ENCODE measurements around the gene SSTR4.

The SSTR4 gene

DNA sequence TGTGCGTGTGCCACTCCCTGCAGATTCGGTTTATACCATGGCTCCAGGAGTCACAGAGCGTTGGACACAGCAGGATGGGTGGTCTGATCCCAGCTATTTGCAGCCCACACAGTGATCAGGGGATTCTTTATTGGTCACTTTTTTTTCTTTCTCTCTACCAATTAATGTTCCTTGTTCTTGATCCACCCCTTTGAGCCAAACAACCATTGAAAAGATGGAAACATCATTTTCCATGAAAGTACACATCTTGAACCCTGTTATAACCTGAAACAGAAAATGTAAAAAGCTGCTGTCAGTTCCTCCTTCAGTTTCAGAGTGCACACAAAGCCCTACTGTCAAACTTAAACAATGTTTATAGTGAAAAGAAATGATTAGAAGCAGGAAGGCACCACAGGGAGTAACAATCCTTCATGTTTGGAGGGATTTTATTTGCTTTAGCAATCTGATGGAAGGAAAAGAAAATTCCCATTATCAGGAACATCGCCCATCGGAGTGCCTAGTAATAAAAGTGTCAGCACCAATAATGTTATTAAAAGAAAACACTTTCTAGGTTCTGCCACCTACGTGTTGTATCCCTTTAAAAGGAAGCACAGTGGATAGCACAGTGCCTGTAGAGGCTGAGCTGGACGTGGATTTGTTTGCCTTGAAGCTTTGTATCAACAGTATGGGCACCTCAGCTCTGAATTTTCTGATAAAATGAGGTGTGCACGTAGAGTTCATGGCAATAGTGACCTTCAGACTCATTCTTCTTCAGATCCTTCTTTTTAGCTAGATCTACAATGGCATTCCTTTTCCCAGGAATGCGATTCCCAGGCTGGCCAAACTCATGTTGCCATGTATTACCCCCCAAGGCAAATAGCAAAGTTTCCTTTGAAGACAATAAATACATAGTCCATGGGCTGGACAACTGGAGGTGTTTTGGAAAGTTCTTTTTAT is 30.4 kb downstream of the SSTR4 start:
- no peak for DNase-seq (ENCODE audit: low read depth)

DNA sequence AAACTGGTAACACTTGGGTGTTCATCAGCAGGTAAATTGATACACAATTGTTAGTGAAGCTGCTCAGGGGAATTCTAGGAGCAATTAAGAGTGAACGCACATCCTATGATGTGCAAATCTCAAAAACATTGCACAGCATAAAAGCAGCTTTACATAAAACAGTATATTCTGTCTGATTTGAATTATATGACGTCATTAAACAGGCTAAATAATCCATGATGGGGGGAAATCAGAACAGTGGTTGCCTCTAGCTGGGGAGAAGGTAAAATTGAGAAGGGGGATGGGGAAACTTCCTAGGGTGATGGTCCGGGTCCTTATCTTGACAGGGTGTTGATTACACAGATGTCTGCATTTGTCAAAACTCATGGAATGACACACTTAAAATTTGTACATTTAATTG is 31.7 kb downstream of the SSTR4 start:
- no peak for DNase-seq (ENCODE audit: low read depth)

DNA sequence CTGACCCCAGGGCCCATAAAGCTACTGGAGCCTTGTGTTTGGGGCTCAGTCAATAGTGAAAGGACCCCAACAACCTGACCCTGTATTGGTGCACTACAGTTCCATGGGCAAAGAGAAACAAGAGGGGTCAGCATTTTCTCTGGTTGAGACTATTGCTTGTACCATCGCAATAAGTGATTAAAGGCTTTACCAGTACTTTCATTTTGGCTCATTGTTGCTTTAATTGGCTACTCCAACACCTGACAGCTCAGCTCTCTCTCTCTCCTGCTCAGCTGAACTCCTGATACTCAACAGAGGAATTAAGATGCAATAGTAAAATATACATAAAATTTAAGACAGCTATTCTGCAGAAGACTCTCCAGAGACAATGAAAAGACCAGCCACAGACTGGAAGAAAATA is 33.2 kb downstream of the SSTR4 start:
- no peak for DNase-seq (ENCODE audit: low read depth)

DNA sequence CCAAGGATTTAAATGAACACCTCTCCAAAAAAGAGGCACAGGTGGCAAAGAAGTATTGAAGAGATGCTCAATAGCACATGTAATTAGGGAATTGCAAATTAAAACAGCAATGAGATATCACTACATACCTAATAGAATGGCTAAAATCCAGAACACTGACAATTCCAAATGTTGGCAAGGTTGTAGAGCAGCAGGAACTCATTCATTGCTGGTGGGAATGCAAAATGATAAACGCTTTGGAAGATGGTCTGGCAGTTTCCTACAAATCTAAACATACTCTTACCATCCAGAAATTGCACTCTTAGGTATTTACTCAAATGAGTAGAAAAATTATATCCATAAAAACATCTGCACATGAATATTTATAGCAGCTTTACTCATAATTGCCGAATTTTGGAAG is 34.0 kb downstream of the SSTR4 start:
- no peak for DNase-seq (ENCODE audit: low read depth)

DNA sequence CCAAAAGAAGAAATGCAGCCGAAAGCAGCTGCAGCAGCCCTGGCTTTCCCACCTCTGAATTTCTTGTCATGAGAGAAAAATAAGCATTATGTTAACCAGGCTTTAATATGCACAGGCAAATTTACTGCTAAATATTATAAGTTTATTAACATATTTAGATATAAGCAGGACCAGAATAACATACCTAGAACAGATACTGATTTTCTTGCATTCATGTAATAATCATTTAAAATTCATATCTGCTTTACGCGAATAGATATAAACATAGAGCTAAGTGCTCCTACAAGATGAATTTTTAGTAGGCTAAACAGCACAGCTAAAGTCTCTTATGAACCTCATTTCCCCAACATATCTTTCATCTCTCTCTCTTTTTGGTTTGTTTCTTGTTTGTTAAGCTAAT is 36.3 kb downstream of the SSTR4 start:
- DNase-seq (ENCODE audit: low read depth), result no peak

DNA sequence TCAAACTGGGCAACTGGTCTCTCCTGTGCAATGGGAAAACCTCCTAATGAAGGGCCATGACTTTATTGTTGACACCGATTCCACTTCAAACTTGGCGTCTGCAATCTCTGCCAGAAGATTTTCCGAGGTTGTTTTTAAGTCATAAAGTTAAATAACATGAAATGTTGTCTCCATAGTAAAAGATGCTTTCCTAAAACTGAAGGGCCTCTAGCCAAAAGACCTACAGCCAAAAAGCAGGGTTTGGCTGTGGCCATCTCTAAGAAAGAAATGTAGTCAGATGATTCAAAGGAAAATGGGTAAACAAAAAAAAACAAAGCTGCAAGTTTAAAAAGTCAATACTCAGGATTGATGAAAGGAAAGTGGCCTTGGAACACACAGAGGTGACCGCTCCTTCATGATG is 36.9 kb downstream of the SSTR4 start:
- no peak for DNase-seq (ENCODE audit: low read depth)

DNA sequence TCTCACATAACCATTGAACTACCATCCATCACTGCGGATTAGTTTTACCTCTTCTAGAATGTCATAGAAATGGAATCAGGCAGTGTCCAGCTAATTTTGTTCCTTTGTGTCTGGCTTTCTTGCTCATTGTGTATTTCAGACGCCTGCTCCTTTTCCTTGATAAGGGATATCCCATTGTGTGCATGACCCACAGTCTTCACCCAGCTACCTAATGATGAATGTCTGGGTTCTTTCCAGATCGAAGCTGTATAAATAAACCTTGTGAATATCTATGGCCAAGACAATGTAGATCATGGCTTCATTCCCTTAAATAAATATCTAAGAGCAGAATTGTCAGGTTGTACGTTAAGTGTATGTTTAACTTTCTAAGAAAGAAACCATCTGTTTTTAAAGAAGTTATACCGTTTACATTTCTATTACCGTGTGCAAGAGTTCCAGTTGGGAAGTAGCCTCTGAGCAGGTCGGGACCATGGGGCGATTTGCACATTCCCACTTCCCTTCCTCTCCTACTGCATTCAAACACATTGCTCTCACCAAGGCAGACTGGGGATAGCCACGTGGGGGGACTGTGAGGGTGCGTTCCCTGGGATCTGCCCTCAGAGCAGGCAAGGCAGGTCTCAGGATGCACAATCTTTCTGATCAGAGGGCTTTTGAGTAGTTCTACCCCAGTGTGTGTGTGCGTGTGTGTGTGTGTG is 37.9 kb downstream of the SSTR4 start:
- no peak for DNase-seq (ENCODE audit: low read depth)

DNA sequence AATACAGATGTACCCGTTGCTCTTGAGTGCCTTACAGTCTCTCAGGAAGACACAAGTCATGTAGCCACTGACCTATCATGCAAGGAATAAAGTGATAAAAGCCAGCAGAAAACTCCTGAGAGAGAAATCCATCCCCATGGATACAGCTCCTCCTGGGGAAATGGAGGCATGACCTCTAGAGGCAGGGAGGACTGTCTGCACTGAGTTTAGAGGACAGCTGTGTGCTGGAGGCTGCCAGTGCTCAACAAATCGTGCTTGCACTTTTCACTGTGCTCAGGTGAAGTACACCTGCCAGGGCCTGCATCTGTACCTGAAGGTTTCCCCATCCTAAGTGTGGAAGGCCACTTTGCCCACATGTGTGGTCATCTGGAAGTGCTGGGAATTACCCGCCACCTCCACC is 38.9 kb downstream of the SSTR4 start:
- no peak for DNase-seq (ENCODE audit: low read depth)

DNA sequence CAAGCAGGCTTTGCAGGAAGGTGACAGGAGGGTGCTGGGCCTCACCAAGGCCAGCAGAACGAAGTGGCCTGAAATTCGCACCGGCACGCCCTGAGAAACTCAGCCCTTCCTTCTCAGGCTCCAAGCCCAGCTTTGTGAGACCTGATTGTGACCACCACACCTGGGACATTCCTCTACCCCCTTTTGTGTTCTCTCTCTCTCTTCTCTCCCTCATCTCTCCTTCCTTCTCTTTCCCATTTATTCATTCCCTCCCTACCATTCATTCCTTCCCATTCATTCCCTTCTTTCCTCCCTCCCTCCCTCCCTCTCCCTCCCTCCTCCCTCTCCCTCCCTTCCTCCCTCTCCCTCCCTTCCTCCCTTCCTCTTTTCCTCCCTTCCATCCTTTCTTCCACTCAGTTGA is 42.2 kb downstream of the SSTR4 start:
- DNase-seq (ENCODE audit: low read depth), result no peak

DNA sequence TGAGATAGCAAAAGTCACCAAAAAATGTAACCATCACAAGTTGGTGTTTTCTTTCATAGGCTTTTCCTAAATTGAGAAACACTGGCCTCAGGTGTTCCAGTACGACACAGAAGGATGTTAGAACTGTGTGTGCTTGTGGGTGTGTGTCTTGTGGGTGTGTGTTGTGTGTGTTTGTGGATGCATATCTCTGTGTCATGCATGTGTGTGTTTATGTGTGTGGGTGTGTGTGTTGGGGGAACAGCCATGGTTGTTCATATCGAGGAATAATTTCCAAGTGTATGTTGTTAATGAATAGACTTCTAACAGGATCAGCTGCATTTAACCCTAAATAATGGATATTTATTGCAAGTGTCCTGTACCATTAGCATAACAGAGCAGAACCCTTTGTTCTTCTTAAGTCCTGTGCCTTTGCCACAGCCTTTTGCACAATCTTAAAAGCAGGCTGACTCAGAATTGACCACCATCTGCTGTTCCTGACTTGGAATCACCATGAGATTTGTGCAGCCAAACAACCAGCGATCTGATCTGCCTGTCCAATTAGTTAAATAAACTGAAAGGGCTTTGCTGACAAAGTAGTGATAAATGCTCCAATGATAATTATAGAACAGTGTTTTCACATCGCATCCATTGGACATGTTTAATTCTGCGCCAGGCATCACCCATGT is 43.4 kb downstream of the SSTR4 start:
- DNase-seq (ENCODE audit: low read depth), result no peak

DNA sequence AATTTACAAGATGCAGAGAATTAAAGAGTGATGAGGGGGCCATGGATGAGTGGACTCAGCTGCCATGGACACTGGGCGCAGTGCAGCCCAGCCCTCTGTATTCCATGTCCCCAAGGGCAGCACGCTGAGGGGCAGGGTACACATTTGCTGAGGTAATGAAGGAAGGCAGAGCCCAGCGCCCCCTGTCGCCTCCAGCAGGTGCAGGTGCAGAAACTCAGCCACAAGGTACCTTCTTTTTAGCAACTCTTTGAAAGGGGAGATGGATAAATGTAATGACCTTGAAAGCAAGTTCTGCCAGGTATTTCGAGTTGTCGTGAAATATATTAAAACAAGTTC is 43.9 kb downstream of the SSTR4 start:
- no peak for DNase-seq (ENCODE audit: low read depth)

DNA sequence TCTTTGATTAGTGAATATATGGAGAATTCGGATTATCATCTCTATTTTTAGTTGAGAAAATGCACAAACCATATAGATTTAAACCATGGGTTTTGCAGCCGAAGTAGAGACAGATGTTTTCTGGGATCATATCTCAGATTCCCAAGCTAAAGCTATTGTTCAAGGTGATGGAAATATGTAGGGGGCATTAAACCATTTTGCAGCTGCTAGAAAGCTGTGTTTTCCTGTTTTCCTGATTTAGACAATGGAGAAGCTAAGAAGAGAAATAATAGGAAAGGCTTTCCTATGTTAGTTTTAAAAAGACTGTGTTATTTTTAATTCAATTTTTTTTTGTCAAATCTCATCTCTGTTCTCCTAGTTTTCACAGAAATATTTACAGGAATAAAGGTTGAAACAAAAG is 44.8 kb downstream of the SSTR4 start:
- no peak for DNase-seq (ENCODE audit: low read depth)

DNA sequence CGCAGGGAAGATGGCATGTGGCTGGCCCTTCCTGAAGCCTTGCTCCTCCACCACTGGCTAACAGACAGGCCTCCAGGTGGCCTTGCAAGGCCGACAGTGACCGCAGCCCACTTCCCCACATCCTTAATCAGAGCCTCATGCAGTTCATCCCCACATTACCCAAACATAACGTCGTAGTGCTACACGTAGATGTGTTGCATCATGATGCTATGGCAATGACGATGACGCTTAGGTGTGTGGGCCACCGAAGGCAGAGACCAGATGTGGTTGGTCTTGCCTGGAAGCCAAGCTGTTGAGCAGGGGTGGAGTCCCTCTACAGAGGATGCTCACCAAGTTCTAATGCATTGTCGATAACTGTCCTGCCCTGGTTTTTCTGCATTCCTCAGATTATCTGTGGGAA is 45.4 kb downstream of the SSTR4 start:
- DNase-seq (ENCODE audit: low read depth), result no peak

DNA sequence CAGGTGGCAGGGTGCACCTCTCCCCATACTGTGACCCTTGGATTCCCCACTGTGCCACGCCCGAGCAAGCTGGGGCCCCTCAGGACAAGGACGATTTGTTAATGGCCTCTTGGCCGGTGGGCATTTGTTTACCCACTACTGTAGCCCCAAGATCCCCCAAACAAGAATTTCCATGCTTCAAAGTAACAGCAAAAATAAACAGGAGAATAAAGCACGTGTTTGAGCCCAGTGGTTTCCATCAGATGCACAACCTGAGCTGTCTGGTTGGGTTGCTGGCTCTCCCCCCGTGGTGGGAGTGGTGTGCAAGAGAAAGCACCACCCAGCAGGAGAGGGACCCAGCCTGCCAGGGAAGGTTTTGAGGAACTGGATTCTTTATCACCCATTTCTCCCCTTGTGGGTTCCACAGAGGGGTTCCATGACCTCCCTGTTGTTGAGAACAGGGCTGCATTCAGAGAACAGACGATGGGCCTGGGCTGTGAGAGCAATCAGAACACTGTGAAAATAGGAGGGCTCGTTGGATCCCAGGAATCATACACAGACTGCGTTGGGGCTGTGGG is 46.2 kb downstream of the SSTR4 start:
- no peak for DNase-seq (ENCODE audit: low read depth)

DNA sequence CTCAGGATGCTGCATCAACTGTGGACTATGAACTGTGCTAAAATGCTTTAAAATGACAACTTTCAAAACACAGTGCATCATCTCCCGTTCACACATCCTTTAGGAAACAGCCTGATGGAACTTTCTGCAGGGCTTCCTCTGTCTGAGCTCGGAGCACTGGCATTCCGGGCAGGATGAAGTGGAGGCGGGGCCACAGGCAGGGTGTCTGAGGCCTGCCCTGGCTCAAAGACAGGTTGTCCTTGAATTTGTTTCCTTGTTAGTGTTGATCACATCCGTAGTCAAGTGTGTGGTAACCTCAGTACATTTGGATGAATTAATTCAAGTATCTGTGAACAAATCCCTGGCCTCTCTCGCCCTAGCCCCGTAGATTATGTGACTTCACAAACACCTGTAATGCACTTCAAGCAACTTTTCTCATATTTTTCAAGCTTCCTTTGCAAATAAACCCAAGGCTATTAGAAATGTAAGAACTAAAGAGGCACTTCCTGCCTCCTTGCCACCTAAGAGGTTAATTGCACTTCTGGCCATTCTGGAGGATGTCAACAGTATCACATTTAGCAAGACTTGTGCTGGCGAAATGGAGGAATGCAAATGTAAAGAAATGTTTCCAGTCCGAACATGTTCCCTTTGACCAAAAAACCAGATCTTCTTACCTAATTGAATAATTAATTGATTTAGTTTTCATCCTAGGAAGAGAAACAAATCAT is 47.9 kb downstream of the SSTR4 start:
- no peak for DNase-seq (ENCODE audit: low read depth)

DNA sequence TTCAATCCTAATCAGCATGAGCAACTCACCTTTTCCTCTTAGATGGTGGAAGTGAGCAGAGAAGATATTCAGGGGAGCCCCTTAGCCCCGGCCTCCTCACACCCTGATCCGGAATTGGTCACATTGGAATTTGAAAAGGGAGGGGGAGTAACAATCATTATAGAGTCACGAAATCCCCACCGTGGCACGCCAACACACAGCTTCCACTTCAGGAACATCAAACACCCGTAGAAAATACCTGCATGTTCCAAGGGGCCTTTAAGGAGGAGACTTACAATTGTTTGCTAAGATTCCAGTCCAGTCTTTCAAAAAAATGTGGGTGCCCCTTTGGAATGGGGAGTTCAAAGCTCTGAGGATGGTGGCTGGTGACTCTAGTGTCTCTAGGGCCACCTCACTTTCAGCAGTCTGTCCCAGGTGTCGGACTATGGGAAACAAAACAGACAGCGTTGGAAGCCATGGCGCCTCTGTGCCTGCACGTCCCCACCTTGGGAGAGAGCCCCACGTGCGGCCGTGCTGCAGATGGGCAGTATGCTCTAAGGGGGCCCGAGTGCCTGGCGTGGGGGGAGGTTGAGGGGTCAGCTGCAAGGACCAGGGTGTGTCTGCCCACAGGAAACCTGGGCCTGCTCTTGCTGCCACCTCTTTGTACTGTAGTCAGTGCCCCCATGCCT is 48.6 kb downstream of the SSTR4 start:
- no peak for DNase-seq (ENCODE audit: low read depth)

DNA sequence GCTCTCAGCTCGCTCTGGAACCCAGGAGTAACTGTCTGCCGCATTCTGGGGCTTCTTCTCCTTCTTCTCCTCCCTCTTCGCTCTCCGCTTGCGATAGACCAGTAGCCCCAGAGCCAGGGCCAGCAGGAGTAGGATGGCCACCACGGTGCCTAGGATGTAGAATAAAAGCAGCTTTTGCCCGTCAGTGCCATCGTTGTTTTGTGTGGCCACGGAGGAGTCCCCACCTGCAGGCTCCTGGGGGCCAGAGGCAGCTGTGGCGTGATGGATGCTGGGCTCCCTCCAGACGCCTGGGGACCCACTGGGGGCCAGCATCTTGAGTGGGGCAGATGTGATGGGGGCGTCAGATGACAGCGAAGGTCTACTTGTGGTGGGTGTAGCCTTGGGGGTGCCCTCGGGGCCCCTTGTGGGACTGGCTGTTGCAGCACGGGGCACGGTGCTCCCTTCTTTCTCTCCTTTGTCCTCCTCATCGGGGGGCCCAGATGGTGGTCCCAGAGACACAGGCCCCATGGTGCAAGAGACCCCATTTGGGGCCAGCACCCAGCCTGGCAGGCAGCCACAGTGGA is 49.3 kb downstream of the SSTR4 start:
- no peak for DNase-seq (ENCODE audit: low read depth)

DNA sequence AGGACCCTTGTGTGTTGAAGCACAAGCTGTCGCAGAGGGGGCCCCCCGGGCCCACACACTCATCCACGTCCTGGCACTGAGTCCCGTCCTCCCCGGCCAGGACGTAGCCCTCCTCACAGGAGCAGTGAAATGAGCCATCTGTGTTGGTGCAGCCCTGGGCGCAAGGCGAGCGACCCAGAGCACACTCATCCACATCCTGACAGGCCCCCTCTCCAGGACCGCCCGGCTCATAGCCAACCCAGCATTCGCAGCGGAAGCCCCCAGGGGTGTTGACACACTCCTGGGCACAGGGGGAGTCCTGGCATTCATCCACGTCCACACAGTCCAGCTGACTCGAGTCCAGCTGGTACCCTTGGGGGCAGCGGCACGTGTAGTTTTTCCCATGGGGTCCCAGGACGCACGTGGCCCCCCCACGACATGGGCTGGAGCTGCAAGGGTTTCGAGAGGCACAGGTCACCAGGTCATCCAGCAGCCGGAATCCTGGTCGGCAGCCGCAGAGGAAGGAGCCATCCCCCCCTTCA is 49.8 kb downstream of the SSTR4 start:
- DNase-seq (ENCODE audit: low read depth), result no peak

DNA sequence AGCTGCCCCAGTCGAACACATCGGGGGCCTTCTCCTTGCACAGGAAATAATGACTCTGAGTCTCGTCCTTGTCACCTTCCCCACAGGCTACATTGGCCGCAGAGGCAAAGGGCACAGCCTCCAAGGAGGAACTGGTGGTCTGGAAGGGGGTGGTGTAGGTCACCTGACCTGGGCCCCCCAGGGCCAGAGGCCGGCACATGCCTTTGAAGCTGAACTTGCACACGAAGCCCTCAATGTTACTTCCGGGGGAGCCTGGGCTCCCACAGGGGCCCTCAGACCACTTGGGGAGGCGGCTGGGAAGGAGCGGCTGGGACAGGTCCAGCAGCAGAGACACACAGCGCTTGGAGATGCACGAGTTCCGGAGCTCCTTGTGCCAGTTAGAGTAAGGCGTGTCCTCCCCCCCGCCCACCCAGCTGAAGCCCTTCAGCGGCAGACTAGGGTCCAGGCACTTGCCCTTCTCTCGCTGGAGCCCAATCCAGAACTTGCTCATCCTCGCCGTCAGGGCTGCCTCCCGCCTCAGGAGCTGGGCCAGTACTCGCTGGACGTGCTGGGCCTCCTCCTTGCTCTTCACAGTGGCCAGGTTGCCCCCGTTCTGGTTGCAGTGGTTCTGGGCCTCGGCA is 50.4 kb downstream of the SSTR4 start:
- DNase-seq (ENCODE audit: low read depth), result no peak

DNA sequence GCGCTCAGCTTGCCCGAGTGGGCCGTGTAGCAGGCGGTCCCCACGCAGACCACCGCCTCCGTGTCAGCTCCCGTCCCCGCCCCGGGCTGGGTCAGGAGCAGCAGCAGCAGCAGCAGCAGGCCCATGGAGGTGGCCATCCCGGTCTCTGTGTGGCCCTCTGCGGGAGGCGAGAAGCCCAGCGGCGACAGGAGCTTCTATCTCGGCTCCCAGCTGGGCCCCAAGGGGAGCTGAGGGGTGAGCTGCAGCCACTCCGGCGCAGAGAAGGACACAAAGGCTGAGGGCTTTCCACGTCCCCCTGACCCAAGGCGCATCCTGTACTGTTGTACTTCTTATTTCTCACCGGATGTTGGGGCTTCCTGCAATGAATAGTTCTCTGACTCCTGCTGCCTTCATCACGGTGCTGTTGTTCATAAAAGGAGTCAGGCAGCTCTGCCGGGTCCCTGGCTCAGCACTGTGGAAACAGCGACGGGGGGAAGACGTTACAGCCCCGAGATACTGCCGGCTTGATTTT is 51.0 kb downstream of the SSTR4 start, which contains the start of gene CD93:
TSS of gene CD93 (minus strand) at position 269 of the 511 bp plus-strand sequence. CDS start at position 137, 132 bp downstream.
- DNase-seq (ENCODE audit: low read depth), result no peak

Measured in stimulated activated CD4-positive, alpha-beta T cell treated with anti-CD3 and anti-CD28 coated beads, Interleukin-2, amount 100 ng/mL, for 4 hours (primary cell).